GM12878 (cell line): Measurements from ENCODE around the gene ZNF652. TPM values are rescaled to one million over a fixed set of nuclear protein-coding genes. Genes with fewer than 3 reads are reported as not detected.

Experiments used
- ATAC-seq: fragments of 200-7000 bp; cut with Tn5 transposase; 3 replicates; pipeline ENCODE4 v1.9.1; 2020; ENCODE audit warnings: mild to moderate bottlenecking, moderate library complexity
- BruUV-seq: library from RNA; stranded (reverse); fragments of 400-500 nt; replicated peaks from 2 replicates; lab custom pipeline; 2021; lab: Mats Ljungman, UMichigan
- CTCF ChIA-PET: fragments of 300-600 bp; sonication (Branson Sonifier 250); formaldehyde crosslinking; extraction: SDS; loops from one replicate; lab custom pipeline; 2021; ENCODE audit warnings: inconsistent platforms; lab: Yijun Ruan, JAX
- POLR2A ChIA-PET: fragments of 350-600 bp; formaldehyde crosslinking; extraction: SDS; loops from one replicate; lab custom pipeline; 2021; ENCODE audit warnings: inconsistent platforms; lab: Charles Lee
- RAD21 ChIA-PET: fragments of 300-600 bp; sonication (Branson Sonifier 250); formaldehyde crosslinking; loops from one replicate; lab custom pipeline; 2023; ENCODE audit warnings: antibody characterized with exemption; ENCODE audit not compliant: unreplicated experiment; lab: Charles Lee
- SMC1A ChIA-PET: fragments of 300-600 bp; sonication (Branson Sonifier 250); formaldehyde crosslinking; loops from one replicate; lab custom pipeline; 2023; ENCODE audit not compliant: unreplicated experiment, uncharacterized antibody; lab: Charles Lee
- DNase-seq: peaks from one replicate; pipeline ENCODE4 v3.0.0-alpha.2; 2011; ENCODE audit warnings: low read depth, low spot score
- FAIRE-seq: peaks from 3 replicates; lab custom pipeline; 2011; peaks lifted over from hg19 to GRCh38; lab: Jason Lieb, UNC
- H2AFZ ChIP-seq: 2 replicates; pipeline ENCODE4 v1.6.0; 2011; ENCODE audit warnings: low read depth, low read length, control low read depth; ENCODE audit not compliant: control insufficient read depth
- H3K27ac ChIP-seq: 2 replicates; pipeline ENCODE4 v1.5.1; 2011; ENCODE audit warnings: control low read depth; ENCODE audit not compliant: control insufficient read depth, insufficient read depth
- H3K27me3 ChIP-seq, 2 experiments: replicated peaks in 1 of 2; 2 replicates each; pipeline versions ENCODE4 v1.6.0 to v1.6.1; 2011; ENCODE audit warnings: low read length in 1 of 2; ENCODE audit not compliant: control insufficient read depth in 2 of 2, insufficient read depth in 2 of 2
- H3K36me3 ChIP-seq, 2 experiments: 2 replicates each; pipeline ENCODE4 v1.5.1; 2011; ENCODE audit warnings: low read length in 1 of 2; ENCODE audit not compliant: control insufficient read depth in 2 of 2, insufficient read depth in 2 of 2
- H3K4me1 ChIP-seq: 2 replicates; pipeline ENCODE4 v1.6.1; 2011; ENCODE audit warnings: mild to moderate bottlenecking, low read length, moderate library complexity, mixed read lengths; ENCODE audit not compliant: control insufficient read depth, insufficient read depth
- H3K4me2 ChIP-seq: 2 replicates; pipeline ENCODE4 v1.6.0; 2011; ENCODE audit warnings: control low read depth; ENCODE audit not compliant: control insufficient read depth, insufficient read depth
- H3K4me3 ChIP-seq: fragments of 200-600 bp; sonication (generic); 2 replicates; pipeline ENCODE4 v1.5.1; 2016
- H3K79me2 ChIP-seq: 2 replicates; pipeline ENCODE4 v1.6.0; 2011; ENCODE audit warnings: low read length; ENCODE audit not compliant: control insufficient read depth, insufficient read depth
- H3K9ac ChIP-seq: 2 replicates; pipeline ENCODE4 v1.8.0; 2011; ENCODE audit warnings: low read length, control low read depth, mixed read lengths; ENCODE audit not compliant: control insufficient read depth, insufficient read depth
- H3K9me3 ChIP-seq: replicated peaks from 3 replicates; pipeline ENCODE4 v1.5.1; 2011; ENCODE audit warnings: mild to moderate bottlenecking, low read length; ENCODE audit not compliant: control insufficient read depth, insufficient read depth
- H4K20me1 ChIP-seq: 2 replicates; pipeline ENCODE4 v1.6.0; 2011; ENCODE audit not compliant: control insufficient read depth, insufficient read depth
- JUND ChIP-seq: IDR thresholded peaks from 2 replicates; pipeline ENCODE4 v1.6.1; 2012; ENCODE audit warnings: low read depth, mild to moderate bottlenecking, low read length, improper control_type of control experiment, moderate library complexity
- NFIC ChIP-seq: IDR thresholded peaks from 2 replicates; pipeline ENCODE4 v1.6.1; 2012; ENCODE audit warnings: low read depth, mild to moderate bottlenecking, inconsistent platforms, low read length, moderate library complexity
- RFX5 ChIP-seq: IDR thresholded peaks from 2 replicates; pipeline ENCODE4 v1.6.1; 2011; ENCODE audit warnings: low read depth, low read length, improper control_type of control experiment
- WGBS: methylation state at CpG from one replicate; pipeline ENCODE4 v1.1.6; 2016; ENCODE audit warnings: low lambda C conversion rate; ENCODE audit not compliant: insufficient replicate concordance, insufficient coverage; ENCODE audit errors: missing lambda C conversion rate; 5-methylcytosine and 5-hydroxymethylcytosine counted together
- in situ Hi-C: fragments of 300-500 bp; cut with MboI; formaldehyde crosslinking; loops from 9 replicates; pipeline ENCODE4 v1.14.3; 2018; ENCODE audit warnings: mixed read lengths
- intact Hi-C: fragments of 100-400 bp; cut with micrococcal nuclease; formaldehyde crosslinking; loops from one replicate; pipeline ENCODE4 v1.14.2; 2022; ENCODE audit not compliant: unreplicated experiment
- polyA plus RNA-seq, 11 experiments: library from polyadenylated mRNA; depleted of rRNA in 4 of 11; unstranded in 6 of 11; stranded (reverse) in 5 of 11; fragments of >200 nt; fragmentation: Nextera tagmentation in 4 of 11; fragmentation: Illumina TruSeq in 1 of 11; extraction: Ambion mirVana in 4 of 11; extraction: Trizol in 1 of 11; gene quantifications; 1 replicate in 1 of 11; 2 replicates in 10 of 11; pipeline versions ENCODE4 v1.2.1 to v1.2.3, GENCODE V29; 2011 to 2016; ENCODE audit warnings: inconsistent platforms in 2 of 11, missing spikeins in 2 of 11, low read depth in 1 of 11
- total RNA-seq, 4 experiments: library from RNA; depleted of rRNA in 3 of 4; stranded (reverse); fragments of >200 nt in 3 of 4; fragmentation: Illumina TruSeq in 1 of 4; extraction: Trizol in 1 of 4; gene quantifications; 2 replicates each; pipeline versions ENCODE4 v1.2.1 to v1.2.3, GENCODE V29; 2013 to 2021
- TF ChIP-seq, protein P1 (sequence below): IDR thresholded peaks from 2 replicates; pipeline ENCODE4 v1.6.1; 2012; ENCODE audit warnings: low read depth, low read length, improper control_type of control experiment
- TF ChIP-seq, protein P2 (sequence below), 3 experiments: IDR thresholded peaks in 2 of 3; conservative IDR thresholded peaks in 1 of 3; 2 replicates each; pipeline ENCODE4 v1.5.1; 2011; ENCODE audit warnings: low read depth in 3 of 3, low read length in 3 of 3, mild to moderate bottlenecking in 3 of 3, control low read depth in 2 of 3, moderate library complexity in 2 of 3, inconsistent platforms in 1 of 3, mixed read lengths in 1 of 3; ENCODE audit not compliant: control insufficient read depth in 2 of 3, insufficient read depth in 1 of 3; ENCODE audit errors: extremely low read depth in 1 of 3

Gene ZNF652
- total and polyA plus RNA-seq, 10 of the 15 experiments (the other 5 are each of a cell fraction or from before 2014, with no cell fraction given): 3.4 to 13.1 (median 8.7) TPM

DNA sequence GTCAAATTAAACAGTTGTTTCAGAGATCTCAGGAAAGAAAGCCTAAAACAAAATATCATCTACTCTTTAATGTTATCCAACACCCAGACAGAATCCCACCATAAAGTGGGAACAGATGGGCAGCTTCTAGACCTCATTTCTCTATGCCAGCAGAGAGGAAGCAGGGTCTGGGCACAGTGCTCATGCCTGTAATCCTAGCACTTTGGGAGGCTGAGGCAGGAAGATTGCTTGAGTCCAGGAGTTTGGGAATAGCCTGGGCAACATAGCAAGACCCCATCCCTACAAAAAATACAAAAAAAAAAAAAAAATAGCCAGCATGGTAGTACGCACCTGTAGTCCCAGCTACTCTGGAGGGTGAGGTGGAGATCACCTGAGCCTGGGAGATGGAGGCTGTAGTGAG is 13.5 kb upstream of the ZNF652 start:
- no peaks in the 10 kb centered on the region; the same call in 1 of the 2 replicates for H3K4me1 ChIP-seq
- no peak overlapping the region for H3K27ac ChIP-seq
- in situ Hi-C loops (no loop called here), intact Hi-C loops (no loop called here)
- BruUV-seq: no TSS peak
- no peaks in the 10 kb centered on the region for H3K79me2 ChIP-seq
- DNase-seq (no peak), FAIRE-seq (no peak), ATAC-seq (no peak)
- no peaks in the 10 kb centered on the region for H3K27me3 ChIP-seq
- TF ChIP-seq NFIC: no peak
- no peak for TF ChIP-seq RFX5
- TF ChIP-seq JUND: no peak
- TF ChIP-seq, protein P1, sequence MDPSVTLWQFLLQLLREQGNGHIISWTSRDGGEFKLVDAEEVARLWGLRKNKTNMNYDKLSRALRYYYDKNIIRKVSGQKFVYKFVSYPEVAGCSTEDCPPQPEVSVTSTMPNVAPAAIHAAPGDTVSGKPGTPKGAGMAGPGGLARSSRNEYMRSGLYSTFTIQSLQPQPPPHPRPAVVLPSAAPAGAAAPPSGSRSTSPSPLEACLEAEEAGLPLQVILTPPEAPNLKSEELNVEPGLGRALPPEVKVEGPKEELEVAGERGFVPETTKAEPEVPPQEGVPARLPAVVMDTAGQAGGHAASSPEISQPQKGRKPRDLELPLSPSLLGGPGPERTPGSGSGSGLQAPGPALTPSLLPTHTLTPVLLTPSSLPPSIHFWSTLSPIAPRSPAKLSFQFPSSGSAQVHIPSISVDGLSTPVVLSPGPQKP: no peak
- TF ChIP-seq, protein P2, sequence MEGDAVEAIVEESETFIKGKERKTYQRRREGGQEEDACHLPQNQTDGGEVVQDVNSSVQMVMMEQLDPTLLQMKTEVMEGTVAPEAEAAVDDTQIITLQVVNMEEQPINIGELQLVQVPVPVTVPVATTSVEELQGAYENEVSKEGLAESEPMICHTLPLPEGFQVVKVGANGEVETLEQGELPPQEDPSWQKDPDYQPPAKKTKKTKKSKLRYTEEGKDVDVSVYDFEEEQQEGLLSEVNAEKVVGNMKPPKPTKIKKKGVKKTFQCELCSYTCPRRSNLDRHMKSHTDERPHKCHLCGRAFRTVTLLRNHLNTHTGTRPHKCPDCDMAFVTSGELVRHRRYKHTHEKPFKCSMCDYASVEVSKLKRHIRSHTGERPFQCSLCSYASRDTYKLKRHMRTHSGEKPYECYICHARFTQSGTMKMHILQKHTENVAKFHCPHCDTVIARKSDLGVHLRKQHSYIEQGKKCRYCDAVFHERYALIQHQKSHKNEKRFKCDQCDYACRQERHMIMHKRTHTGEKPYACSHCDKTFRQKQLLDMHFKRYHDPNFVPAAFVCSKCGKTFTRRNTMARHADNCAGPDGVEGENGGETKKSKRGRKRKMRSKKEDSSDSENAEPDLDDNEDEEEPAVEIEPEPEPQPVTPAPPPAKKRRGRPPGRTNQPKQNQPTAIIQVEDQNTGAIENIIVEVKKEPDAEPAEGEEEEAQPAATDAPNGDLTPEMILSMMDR (IDR thresholded peaks at IDR 0.05 in 2 of 3, conservative IDR thresholded peaks at IDR 0.05 in 1 of 3; ENCODE audit: control insufficient read depth in 2 of 3, extremely low read depth in 1 of 3, insufficient read depth in 1 of 3, low read depth in 3 of 3, low read length in 3 of 3): no peak
- H4K20me1 ChIP-seq: no peaks in the 10 kb centered on the region
- CTCF ChIA-PET: interaction anchor here (2.1 kb wide), 1 partner anchor 59 kb away, joined by 6 read pairs; no protein-coding TSS in a partner anchor
- no peak overlapping the region for H3K4me2 ChIP-seq
- H3K9me3 ChIP-seq: no peaks in the 10 kb centered on the region; the same call in 1 of the 3 replicates
- no peaks in the 10 kb centered on the region for H3K36me3 ChIP-seq
- SMC1A ChIA-PET: interaction anchor here (2.3 kb wide), 1 partner anchor 59 kb away, joined by 9 read pairs; no protein-coding TSS in a partner anchor
- WGBS: 93% methylated on average over 1 of the region's 1 CpG
- H3K4me3 ChIP-seq: no peak overlapping the region
- H2AFZ ChIP-seq: no peak overlapping the region
- RAD21 ChIA-PET: no interaction called here
- H3K9ac ChIP-seq: no peak overlapping the region
- POLR2A ChIA-PET: no interaction called here
